ENCODE results near the gene MORN5. TPM values are rescaled to one million over a fixed set of nuclear protein-coding genes. Genes with fewer than 3 reads are reported as not detected.
"Not testable (repeated sequence)": the region's sequence is repeated elsewhere in the genome, so short reads cannot be mapped to it uniquely, and the experiment has no call there.

Gene MORN5
- total RNA-seq, 1 experiment from 2014 or later, result not detected

DNA sequence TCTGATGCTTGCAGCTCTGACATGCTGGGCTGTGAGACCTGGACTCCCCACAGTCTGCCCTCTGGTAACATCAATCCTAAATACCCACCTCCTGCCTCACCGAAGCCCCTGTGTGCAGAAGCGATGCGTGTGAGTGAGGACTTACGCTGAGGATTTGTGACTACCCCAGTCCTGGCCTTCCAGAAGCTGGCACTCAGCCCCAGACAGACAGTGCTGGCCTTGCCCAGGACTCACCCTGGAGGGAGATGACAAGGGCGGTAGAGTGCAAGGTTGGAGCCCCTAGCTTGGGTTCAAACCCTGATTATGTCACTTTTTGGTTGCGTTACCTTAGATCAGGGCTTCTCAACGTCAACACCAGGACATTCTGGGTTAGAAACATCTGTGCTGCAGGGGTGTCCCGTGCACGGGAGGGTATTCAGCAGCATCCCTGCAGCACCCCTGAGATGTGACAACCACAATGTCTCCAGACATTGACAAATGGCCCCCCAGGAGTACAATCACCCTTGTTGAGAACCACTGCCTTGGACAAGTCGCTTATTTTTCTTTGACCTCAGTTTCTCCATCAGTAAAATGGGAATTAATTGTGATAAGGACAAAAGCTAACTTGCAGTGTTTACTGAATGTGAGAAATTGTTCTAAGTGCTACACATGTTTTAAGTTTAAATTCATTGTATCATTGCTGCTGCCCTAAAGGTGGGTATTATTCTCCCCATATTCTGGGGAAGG is 43.1 kb upstream of the MORN5 start:
- ChIA-PET POLR2A (no interaction called here), CTCF (interaction anchor here (0.8 kb wide), 1 partner anchor 28 kb away, joined by 4 read pairs; no protein-coding TSS in a partner anchor)

DNA sequence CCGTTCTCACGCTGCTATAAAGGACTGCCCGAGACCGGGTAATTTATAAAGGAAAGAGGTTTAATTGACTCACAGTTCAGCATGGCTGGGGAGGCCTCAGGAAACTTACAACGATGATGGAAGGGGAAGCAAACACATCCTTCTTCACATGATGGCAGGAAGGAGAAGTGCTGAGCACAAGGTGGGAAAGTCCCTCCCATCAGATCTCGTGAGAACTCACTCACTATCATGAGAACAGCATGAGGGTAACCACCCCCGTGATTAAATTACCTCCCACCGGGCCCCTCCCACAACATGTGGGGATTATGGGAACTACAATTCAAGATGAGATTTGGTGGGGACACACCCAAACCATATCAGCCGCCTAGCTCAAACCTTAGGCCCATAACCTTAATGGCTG is 42.5 kb upstream of the MORN5 start:
- POLR2A ChIA-PET; H3K27me3 ChIP-seq (ENCODE audit: control insufficient read depth, insufficient read depth, low read length); intact Hi-C loops (cut with micrococcal nuclease; ENCODE audit: unreplicated experiment); DNase-seq (ENCODE audit: low read depth, low spot score); BruUV-seq (replicated peaks); H3K4me1 ChIP-seq (ENCODE audit: control insufficient read depth, insufficient read depth, low read length); H3K27ac ChIP-seq (ENCODE audit: low read length); H3K9me3 ChIP-seq (ENCODE audit: control insufficient read depth, insufficient read depth, low read depth, low read length); in situ Hi-C loops (cut with HindIII; ENCODE audit: low pct_unique_long_range_greater_than_20kb, low sequenced_read_pairs); H3K36me3 ChIP-seq (ENCODE audit: control insufficient read depth, insufficient read depth, low read length); H3K4me3 ChIP-seq (ENCODE audit: low read depth in 2 of 2, low read length in 2 of 2); ATAC-seq: not testable (repeated sequence)
- CTCF ChIA-PET, result interaction anchor here (0.8 kb wide), 1 partner anchor 27 kb away, joined by 4 read pairs; no protein-coding TSS in a partner anchor

More for the DNA sequence above, 43.1 kb upstream of the MORN5 start:
- TF ChIP-seq, protein P1, sequence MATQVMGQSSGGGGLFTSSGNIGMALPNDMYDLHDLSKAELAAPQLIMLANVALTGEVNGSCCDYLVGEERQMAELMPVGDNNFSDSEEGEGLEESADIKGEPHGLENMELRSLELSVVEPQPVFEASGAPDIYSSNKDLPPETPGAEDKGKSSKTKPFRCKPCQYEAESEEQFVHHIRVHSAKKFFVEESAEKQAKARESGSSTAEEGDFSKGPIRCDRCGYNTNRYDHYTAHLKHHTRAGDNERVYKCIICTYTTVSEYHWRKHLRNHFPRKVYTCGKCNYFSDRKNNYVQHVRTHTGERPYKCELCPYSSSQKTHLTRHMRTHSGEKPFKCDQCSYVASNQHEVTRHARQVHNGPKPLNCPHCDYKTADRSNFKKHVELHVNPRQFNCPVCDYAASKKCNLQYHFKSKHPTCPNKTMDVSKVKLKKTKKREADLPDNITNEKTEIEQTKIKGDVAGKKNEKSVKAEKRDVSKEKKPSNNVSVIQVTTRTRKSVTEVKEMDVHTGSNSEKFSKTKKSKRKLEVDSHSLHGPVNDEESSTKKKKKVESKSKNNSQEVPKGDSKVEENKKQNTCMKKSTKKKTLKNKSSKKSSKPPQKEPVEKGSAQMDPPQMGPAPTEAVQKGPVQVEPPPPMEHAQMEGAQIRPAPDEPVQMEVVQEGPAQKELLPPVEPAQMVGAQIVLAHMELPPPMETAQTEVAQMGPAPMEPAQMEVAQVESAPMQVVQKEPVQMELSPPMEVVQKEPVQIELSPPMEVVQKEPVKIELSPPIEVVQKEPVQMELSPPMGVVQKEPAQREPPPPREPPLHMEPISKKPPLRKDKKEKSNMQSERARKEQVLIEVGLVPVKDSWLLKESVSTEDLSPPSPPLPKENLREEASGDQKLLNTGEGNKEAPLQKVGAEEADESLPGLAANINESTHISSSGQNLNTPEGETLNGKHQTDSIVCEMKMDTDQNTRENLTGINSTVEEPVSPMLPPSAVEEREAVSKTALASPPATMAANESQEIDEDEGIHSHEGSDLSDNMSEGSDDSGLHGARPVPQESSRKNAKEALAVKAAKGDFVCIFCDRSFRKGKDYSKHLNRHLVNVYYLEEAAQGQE (IDR thresholded peaks at IDR 0.05; ENCODE audit: insufficient read depth in 1 of 2, low read depth in 2 of 2, low read length in 1 of 2), result no peak
- TF ChIP-seq, protein P2, sequence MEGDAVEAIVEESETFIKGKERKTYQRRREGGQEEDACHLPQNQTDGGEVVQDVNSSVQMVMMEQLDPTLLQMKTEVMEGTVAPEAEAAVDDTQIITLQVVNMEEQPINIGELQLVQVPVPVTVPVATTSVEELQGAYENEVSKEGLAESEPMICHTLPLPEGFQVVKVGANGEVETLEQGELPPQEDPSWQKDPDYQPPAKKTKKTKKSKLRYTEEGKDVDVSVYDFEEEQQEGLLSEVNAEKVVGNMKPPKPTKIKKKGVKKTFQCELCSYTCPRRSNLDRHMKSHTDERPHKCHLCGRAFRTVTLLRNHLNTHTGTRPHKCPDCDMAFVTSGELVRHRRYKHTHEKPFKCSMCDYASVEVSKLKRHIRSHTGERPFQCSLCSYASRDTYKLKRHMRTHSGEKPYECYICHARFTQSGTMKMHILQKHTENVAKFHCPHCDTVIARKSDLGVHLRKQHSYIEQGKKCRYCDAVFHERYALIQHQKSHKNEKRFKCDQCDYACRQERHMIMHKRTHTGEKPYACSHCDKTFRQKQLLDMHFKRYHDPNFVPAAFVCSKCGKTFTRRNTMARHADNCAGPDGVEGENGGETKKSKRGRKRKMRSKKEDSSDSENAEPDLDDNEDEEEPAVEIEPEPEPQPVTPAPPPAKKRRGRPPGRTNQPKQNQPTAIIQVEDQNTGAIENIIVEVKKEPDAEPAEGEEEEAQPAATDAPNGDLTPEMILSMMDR (IDR thresholded peaks at IDR 0.05), result no peak
- TF ChIP-seq TCF7L2 (IDR thresholded peaks at IDR 0.05; ENCODE audit: low read depth, low read length) (no peak), POLR2AphosphoS5 (IDR thresholded peaks at IDR 0.05; ENCODE audit: low read depth, low read length) (no peak), SIN3A (IDR thresholded peaks at IDR 0.05; ENCODE audit: borderline replicate concordance, insufficient read depth, low read depth, low read length) (no peak)
- no peaks in the 10 kb centered on the region for H3K36me3 ChIP-seq (ENCODE audit: control insufficient read depth, insufficient read depth, low read length)
- no peaks in the 10 kb centered on the region for H3K27me3 ChIP-seq (ENCODE audit: control insufficient read depth, insufficient read depth, low read length)
- H3K27ac ChIP-seq (ENCODE audit: low read length), result no peak overlapping the region
- H3K4me3 ChIP-seq (ENCODE audit: low read depth in 2 of 2, low read length in 2 of 2), result no peak overlapping the region
- in situ Hi-C loops (cut with HindIII; ENCODE audit: low pct_unique_long_range_greater_than_20kb, low sequenced_read_pairs), result no loop called here
- no peak for DNase-seq (ENCODE audit: low read depth, low spot score)
- no peaks in the 10 kb centered on the region for H3K4me1 ChIP-seq (ENCODE audit: control insufficient read depth, insufficient read depth, low read length)
- no peak for ATAC-seq
- H3K9me3 ChIP-seq (ENCODE audit: control insufficient read depth, insufficient read depth, low read depth, low read length), result no peaks in the 10 kb centered on the region
- intact Hi-C loops (cut with micrococcal nuclease; ENCODE audit: unreplicated experiment), result no loop called here
- no TSS peak for BruUV-seq (replicated peaks)

All from Panc1 (cell line).